ENCODE data around the gene EYA2. TPM values are rescaled to one million over a fixed set of nuclear protein-coding genes. Genes with fewer than 3 reads are reported as not detected.

Gene EYA2
- total and polyA plus RNA-seq, 2 donors (not counting 3 experiments of a cell fraction or from before 2014, with no cell fraction given) = not detected

DNA sequence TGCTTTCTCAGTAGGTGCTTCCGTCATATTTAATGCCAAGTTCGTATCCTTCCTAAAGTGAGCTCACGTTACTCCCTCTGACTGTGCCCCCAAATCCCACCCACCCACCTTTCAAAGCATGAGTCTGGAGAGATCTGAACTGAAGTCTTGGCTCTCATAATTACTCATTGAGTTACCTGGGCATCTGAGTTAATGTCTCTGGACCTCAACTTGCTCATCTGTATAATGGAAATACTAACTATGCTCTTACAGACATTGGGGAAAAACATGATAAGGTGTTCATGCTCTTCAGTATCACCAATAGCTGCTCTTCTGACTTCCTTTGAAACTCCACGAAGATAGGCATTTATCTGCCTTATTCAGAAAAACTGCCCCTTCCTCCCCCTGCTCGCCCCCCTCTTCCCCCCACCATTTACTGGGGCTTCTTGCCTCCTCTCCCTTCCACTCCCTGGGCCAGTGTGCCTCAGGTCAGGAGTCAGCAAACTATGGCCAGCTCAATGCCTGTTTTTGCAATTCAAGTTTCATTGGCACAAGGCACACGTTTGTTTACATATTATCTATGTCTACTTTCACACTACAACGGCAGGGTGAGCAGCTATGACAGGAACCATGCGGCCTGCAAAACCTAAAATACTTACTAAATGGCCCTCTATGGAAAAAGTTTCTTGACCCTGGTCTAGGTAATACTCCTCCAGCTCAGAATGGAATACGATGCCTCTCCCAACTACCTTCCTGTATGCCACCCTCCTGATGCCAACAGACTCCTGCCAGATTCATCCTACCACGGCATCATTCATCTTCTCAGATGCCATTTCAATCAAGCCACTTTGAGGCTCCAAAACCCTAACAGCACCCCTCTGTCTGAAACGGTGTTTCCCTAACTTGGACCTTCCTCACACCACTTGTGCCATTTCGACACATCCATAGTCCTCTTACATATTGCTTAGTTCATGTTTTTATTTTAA is 323.1 kb downstream of the EYA2 start:
- peaks cover 25 to 38% of the 10 kb centered on the region in 2 experiments for H3K36me3 ChIP-seq (ENCODE audit: control insufficient read depth in 2 of 2, extremely low read depth in 1 of 2, insufficient read depth in 2 of 2, low read length in 2 of 2)
- H2AFZ ChIP-seq (ENCODE audit: low read depth, low read length) = no peak overlapping the region
- H3K4me2 ChIP-seq (ENCODE audit: insufficient read depth, low read length) = no peak overlapping the region
- no peak for DNase-seq (ENCODE audit: low read depth, low spot score)
- no peaks in the 10 kb centered on the region for H4K20me1 ChIP-seq (replicated peaks; ENCODE audit: control insufficient read depth, extremely low read depth, insufficient read depth, low read length)
- CTCF ChIA-PET = interaction anchor here (0.7 to 9.3 kb wide), 6 partner anchors 12 to 247 kb away, joined by 3 to 68 read pairs (median 4); no protein-coding TSS in a partner anchor
- H3K4me1 ChIP-seq (ENCODE audit: control insufficient read depth, extremely low read depth, insufficient read depth, low read length) = no peaks in the 10 kb centered on the region
- no peak for FAIRE-seq
- no peaks in the 10 kb centered on the region for H3K9me1 ChIP-seq (replicated peaks; ENCODE audit: control insufficient read depth, extremely low read depth, insufficient read depth, low read length)
- H3K27ac ChIP-seq (ENCODE audit: insufficient read depth, low read depth, low read length) = no peak overlapping the region
- no peak overlapping the region for H3K9ac ChIP-seq (replicated peaks; ENCODE audit: extremely low read depth, insufficient read depth, low read length)
- H3K9me3 ChIP-seq (replicated peaks; ENCODE audit: control insufficient read depth, insufficient read depth, low read length) = no peaks in the 10 kb centered on the region
- dilution Hi-C loops (cut with MboI; ENCODE audit: extremely low pct_ligation_motif_present, low sequenced_read_pairs) (no loop called here), intact Hi-C loops (cut with micrococcal nuclease) (no loop called here)
- H3K4me3 ChIP-seq (replicated peaks in 1 of 3; ENCODE audit: insufficient read depth in 1 of 3, low read depth in 1 of 3, low read length in 3 of 3) = no peak overlapping the region
- POLR2A ChIA-PET = interaction anchor here (0.6 kb wide), 1 partner anchor 505 kb away, joined by 8 read pairs; no protein-coding TSS in a partner anchor
- peaks cover 19% of the 10 kb centered on the region for H3K79me2 ChIP-seq (ENCODE audit: control insufficient read depth, insufficient read depth, low read length)
- no TSS peak for BruUV-seq (replicated peaks)
- TF ChIP-seq, protein P1, sequence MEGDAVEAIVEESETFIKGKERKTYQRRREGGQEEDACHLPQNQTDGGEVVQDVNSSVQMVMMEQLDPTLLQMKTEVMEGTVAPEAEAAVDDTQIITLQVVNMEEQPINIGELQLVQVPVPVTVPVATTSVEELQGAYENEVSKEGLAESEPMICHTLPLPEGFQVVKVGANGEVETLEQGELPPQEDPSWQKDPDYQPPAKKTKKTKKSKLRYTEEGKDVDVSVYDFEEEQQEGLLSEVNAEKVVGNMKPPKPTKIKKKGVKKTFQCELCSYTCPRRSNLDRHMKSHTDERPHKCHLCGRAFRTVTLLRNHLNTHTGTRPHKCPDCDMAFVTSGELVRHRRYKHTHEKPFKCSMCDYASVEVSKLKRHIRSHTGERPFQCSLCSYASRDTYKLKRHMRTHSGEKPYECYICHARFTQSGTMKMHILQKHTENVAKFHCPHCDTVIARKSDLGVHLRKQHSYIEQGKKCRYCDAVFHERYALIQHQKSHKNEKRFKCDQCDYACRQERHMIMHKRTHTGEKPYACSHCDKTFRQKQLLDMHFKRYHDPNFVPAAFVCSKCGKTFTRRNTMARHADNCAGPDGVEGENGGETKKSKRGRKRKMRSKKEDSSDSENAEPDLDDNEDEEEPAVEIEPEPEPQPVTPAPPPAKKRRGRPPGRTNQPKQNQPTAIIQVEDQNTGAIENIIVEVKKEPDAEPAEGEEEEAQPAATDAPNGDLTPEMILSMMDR (IDR thresholded peaks at IDR 0.05; ENCODE audit: extremely low read depth in 1 of 2, insufficient read depth in 1 of 2, low read depth in 1 of 2, low read length in 2 of 2) = no peak
- TF ChIP-seq POLR2AphosphoS5 (IDR thresholded peaks at IDR 0.05; ENCODE audit: insufficient read depth, low read depth, low read length) = no peak
- TF ChIP-seq, protein P2, sequence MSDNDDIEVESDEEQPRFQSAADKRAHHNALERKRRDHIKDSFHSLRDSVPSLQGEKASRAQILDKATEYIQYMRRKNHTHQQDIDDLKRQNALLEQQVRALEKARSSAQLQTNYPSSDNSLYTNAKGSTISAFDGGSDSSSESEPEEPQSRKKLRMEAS (IDR thresholded peaks at IDR 0.05; ENCODE audit: insufficient read depth, insufficient read length) = no peak
- no peak for TF ChIP-seq FOS (IDR thresholded peaks at IDR 0.05; ENCODE audit: borderline replicate concordance, insufficient read depth, low read length)
- TF ChIP-seq EZH2 (IDR thresholded peaks at IDR 0.05; ENCODE audit: borderline replicate concordance, low read depth, low read length, severe bottlenecking) = no peak
- no peak for TF ChIP-seq JUN (IDR thresholded peaks at IDR 0.05; ENCODE audit: borderline replicate concordance, insufficient read depth, insufficient read length, low read depth)
- TF ChIP-seq MYC (IDR thresholded peaks at IDR 0.05; ENCODE audit: low read depth, low read length) = no peak
- TF ChIP-seq GATA2 (IDR thresholded peaks at IDR 0.05; ENCODE audit: insufficient read depth, insufficient read length, low read depth, low read length) = no peak
- H3K27me3 ChIP-seq (ENCODE audit: control insufficient read depth in 2 of 2, insufficient read depth in 2 of 2, low read length in 2 of 2) = no peaks in the 10 kb centered on the region

All from endothelial cell of umbilical vein (primary cell).